ENCODE measurements around the gene SFRP2. TPM values are rescaled to one million over a fixed set of nuclear protein-coding genes. Genes with fewer than 3 reads are reported as not detected.

SFRP2 gene
- total RNA-seq, 4 donors from 2014 or later = 2.6 to 3.1 (median 3.1) TPM; not detected in 1

- TF ChIP-seq, protein P1, sequence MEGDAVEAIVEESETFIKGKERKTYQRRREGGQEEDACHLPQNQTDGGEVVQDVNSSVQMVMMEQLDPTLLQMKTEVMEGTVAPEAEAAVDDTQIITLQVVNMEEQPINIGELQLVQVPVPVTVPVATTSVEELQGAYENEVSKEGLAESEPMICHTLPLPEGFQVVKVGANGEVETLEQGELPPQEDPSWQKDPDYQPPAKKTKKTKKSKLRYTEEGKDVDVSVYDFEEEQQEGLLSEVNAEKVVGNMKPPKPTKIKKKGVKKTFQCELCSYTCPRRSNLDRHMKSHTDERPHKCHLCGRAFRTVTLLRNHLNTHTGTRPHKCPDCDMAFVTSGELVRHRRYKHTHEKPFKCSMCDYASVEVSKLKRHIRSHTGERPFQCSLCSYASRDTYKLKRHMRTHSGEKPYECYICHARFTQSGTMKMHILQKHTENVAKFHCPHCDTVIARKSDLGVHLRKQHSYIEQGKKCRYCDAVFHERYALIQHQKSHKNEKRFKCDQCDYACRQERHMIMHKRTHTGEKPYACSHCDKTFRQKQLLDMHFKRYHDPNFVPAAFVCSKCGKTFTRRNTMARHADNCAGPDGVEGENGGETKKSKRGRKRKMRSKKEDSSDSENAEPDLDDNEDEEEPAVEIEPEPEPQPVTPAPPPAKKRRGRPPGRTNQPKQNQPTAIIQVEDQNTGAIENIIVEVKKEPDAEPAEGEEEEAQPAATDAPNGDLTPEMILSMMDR (IDR thresholded peaks at IDR 0.05; ENCODE audit: low read depth) = no peak
Observed at GRCh38 chr4:153745651-153746050, 43.2 kb downstream of the SFRP2 start.

- TF ChIP-seq, protein P1 (IDR thresholded peaks at IDR 0.05; ENCODE audit: low read depth) = no peak
Observed at GRCh38 chr4:153741541-153741940, 47.3 kb downstream of the SFRP2 start.

DNA sequence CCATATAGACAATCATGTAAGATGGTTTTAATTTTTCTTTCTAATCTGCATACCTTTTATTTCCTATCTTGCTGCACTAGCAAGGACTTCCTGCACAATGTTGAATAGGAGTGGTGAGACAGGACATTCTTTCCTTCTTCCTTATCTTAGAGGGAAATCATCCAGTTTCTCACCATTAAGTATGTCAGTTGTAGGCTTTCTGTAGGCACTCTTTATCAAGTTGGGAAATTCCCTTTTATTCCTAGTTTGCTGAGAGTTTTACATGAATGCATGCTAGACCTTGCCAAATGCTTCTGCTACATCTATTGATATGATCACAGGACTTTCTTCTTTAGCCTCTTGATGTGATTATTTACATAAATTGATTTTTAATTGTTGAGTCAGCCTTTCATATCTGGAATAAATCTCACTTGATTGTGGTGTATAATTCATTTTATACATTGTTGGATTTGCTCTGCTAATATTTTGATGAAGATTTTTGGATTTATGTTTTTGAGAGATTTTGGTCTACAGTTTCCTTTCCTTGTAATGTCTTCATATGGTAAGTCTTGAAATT is 52.9 kb downstream of the SFRP2 start:
- TF ChIP-seq, protein P1 (IDR thresholded peaks at IDR 0.05; ENCODE audit: low read depth) = no peak

GRCh38 chr4:153733751-153734448 is 55.0 kb downstream of the SFRP2 start:
- TF ChIP-seq, protein P1 (IDR thresholded peaks at IDR 0.05; ENCODE audit: low read depth) = no peak

DNA sequence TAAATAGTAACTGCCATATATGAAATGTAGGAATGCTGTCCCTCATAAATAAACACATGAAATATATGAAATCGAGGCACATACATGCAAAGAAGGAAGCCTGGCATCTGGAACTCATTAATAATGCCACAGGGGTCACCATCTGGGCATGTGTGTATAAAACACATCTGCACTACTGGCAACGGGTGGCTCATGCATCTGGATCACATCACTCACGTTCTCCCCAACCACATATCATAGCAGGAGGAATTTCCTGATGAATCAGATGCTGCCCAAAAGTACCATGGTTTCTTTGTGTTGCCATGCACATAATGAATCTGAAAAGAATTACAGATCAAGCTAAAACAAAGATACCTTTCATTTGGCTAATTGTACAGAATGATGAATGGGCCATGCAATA is 57.6 kb downstream of the SFRP2 start:
- TF ChIP-seq, protein P1 (IDR thresholded peaks at IDR 0.05; ENCODE audit: low read depth) = no peak

Other genes with a start within 250 kb of the SFRP2 start
- 10 to 100 TPM; 21.7 to 91.5 (median 56.8) TPM for gene TLR2, start 104.8 kb downstream of the SFRP2 start, total RNA-seq
- not detected for gene RNF175, start 29.1 kb downstream of the SFRP2 start, total RNA-seq